ENCODE data around the gene CITED2. TPM values are rescaled to one million over a fixed set of nuclear protein-coding genes. Genes with fewer than 3 reads are reported as not detected.

CITED2 gene
- total and polyA plus RNA-seq, 7 experiments from 2014 or later: 30.6 to 152 (median 112) TPM

DNA sequence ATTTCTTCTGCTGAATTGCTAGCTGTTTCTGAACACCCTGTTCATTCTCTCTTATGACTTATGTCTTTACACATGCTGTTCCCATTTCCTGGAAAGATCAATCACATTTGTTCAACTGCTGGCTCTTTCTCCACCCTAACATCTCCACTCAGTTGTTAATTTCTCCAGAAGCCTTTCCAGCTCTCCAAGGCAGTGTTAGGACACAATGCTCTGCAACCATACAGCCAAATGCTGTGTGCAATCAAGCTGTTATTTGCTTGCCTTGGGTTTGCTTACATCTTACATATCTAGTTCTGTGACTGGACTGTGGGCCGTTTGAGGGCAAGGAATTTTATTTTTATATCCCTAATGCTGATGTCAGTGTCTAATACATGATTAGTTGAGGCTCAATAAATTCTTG, 24.2 kb upstream of the CITED2 start:
- POLR2A ChIA-PET: no interaction called here
- CTCF ChIA-PET: no interaction called here

DNA sequence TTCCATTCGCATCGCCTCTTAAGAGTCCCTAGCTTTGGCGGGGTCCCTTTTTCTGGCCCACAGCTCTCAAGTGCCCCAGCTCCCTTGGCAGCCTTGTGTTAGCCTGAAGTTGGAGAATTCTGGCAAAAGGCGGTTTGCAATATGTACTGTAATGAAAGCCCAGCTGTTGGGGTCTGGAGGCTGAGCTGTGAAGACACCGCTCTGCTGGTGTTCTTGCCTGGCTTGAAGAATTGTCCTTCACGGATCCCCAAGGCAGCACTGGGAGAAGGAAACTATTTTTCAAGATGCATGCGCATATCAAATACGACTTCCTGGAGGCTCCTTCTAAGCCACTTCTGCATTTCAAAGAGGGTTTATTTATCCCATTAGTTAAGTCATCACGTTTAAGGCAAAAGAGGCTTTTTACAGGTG, 21.4 kb upstream of the CITED2 start:
- no peak for ATAC-seq
- POLR2A ChIA-PET: interaction anchor here (2.3 kb wide), 1 partner anchor 20 kb away, joined by 6 read pairs; no protein-coding TSS in a partner anchor
- CTCF ChIA-PET: interaction anchor here (1.1 kb wide), 1 partner anchor 32 kb away, joined by 3 read pairs; no protein-coding TSS in a partner anchor
- no peaks in the 10 kb centered on the region for H3K36me3 ChIP-seq (ENCODE audit: control insufficient read depth in 2 of 3, insufficient read depth in 3 of 3, low read length in 3 of 3)
- H3K27ac ChIP-seq (ENCODE audit: low read depth, low read length): no peak overlapping the region
- intact Hi-C loops (cut with micrococcal nuclease): no loop called here
- no peak overlapping the region for H3K4me3 ChIP-seq (ENCODE audit: low read length)
- no peak for DNase-seq
- H3K9me3 Mint-ChIP-seq: peaks cover 0 to 2% (median 0%) of the 10 kb centered on the region in 11 donors
- no peak overlapping the region for H3K27ac Mint-ChIP-seq
- H3K4me1 Mint-ChIP-seq: peaks cover 0 to 1% (median 0%) of the 10 kb centered on the region in 7 donors
- H3K4me1 ChIP-seq (ENCODE audit: control insufficient read depth in 2 of 2, insufficient read depth in 2 of 2, low read length in 2 of 2): no peaks in the 10 kb centered on the region
- no peaks in the 10 kb centered on the region for H3K9me3 ChIP-seq (ENCODE audit: control insufficient read depth in 2 of 3, low read length in 3 of 3)
- H3K27me3 Mint-ChIP-seq: peaks cover 0 to 20% (median 5%) of the 10 kb centered on the region in 5 donors
- H3K27me3 ChIP-seq (ENCODE audit: control insufficient read depth in 2 of 2, insufficient read depth in 2 of 2, low read length in 2 of 2): no peaks in the 10 kb centered on the region
- no peaks in the 10 kb centered on the region for H3K36me3 Mint-ChIP-seq
- no peak overlapping the region for H3K4me3 Mint-ChIP-seq

More for the DNA sequence above, 24.2 kb upstream of the CITED2 start:
- Mint-ChIP-seq H3K9me3 (no peaks in the 10 kb centered on the region), H3K36me3 (no peaks in the 10 kb centered on the region), H3K4me1 (peaks cover 0 to 1% (median 0%) of the 10 kb centered on the region in 7 donors), H3K27ac (no peak overlapping the region), H3K27me3 (peaks cover 0 to 24% (median 5%) of the 10 kb centered on the region in 5 donors), H3K4me3 (no peak overlapping the region)
- H3K4me3 ChIP-seq (ENCODE audit: low read length): no peak overlapping the region
- no peaks in the 10 kb centered on the region for H3K9me3 ChIP-seq (ENCODE audit: control insufficient read depth in 2 of 3, low read length in 3 of 3)
- H3K36me3 ChIP-seq (ENCODE audit: control insufficient read depth in 2 of 3, insufficient read depth in 3 of 3, low read length in 3 of 3): no peaks in the 10 kb centered on the region
- ATAC-seq (no peak), DNase-seq (no peak)
- H3K27ac ChIP-seq (ENCODE audit: low read depth, low read length): no peak overlapping the region
- no peaks in the 10 kb centered on the region for H3K27me3 ChIP-seq (ENCODE audit: control insufficient read depth in 2 of 2, insufficient read depth in 2 of 2, low read length in 2 of 2)
- H3K4me1 ChIP-seq (ENCODE audit: control insufficient read depth in 2 of 2, insufficient read depth in 2 of 2, low read length in 2 of 2): no peaks in the 10 kb centered on the region
- intact Hi-C loops (cut with micrococcal nuclease): no loop called here

GRCh38 chr6:139395371-139395770, 20.9 kb upstream of the CITED2 start:
- Histone ChIP-seq H3K36me3 (ENCODE audit: control insufficient read depth in 2 of 3, insufficient read depth in 3 of 3, low read length in 3 of 3) (no peaks in the 10 kb centered on the region), H3K4me1 (ENCODE audit: control insufficient read depth in 2 of 2, insufficient read depth in 2 of 2, low read length in 2 of 2) (no peaks in the 10 kb centered on the region), H3K27ac (ENCODE audit: low read depth, low read length) (no peak overlapping the region), H3K4me3 (ENCODE audit: low read length) (no peak overlapping the region), H3K27me3 (ENCODE audit: control insufficient read depth in 2 of 2, insufficient read depth in 2 of 2, low read length in 2 of 2) (no peaks in the 10 kb centered on the region), H3K9me3 (ENCODE audit: control insufficient read depth in 2 of 3, low read length in 3 of 3) (no peaks in the 10 kb centered on the region)
- peaks cover 0 to 1% (median 0%) of the 10 kb centered on the region in 7 donors for H3K4me1 Mint-ChIP-seq
- no peak overlapping the region for H3K27ac Mint-ChIP-seq
- H3K9me3 Mint-ChIP-seq: peaks cover 0 to 2% (median 0%) of the 10 kb centered on the region in 11 donors
- ChIA-PET POLR2A (interaction anchor here (0.7 to 2.3 kb wide), 3 partner anchors 20 to 156 kb away, joined by 3 to 6 read pairs (median 3); no protein-coding TSS in a partner anchor), CTCF (interaction anchor here (0.7 to 1.1 kb wide), 2 partner anchors 31 to 1225 kb away, joined by 3 read pairs; no protein-coding TSS in a partner anchor)
- intact Hi-C loops (cut with micrococcal nuclease): no loop called here
- DNase-seq: no peak
- H3K27me3 Mint-ChIP-seq: peaks cover 0 to 18% (median 5%) of the 10 kb centered on the region in 5 donors
- H3K4me3 Mint-ChIP-seq: no peak overlapping the region
- no peaks in the 10 kb centered on the region for H3K36me3 Mint-ChIP-seq
- no peak for ATAC-seq

DNA sequence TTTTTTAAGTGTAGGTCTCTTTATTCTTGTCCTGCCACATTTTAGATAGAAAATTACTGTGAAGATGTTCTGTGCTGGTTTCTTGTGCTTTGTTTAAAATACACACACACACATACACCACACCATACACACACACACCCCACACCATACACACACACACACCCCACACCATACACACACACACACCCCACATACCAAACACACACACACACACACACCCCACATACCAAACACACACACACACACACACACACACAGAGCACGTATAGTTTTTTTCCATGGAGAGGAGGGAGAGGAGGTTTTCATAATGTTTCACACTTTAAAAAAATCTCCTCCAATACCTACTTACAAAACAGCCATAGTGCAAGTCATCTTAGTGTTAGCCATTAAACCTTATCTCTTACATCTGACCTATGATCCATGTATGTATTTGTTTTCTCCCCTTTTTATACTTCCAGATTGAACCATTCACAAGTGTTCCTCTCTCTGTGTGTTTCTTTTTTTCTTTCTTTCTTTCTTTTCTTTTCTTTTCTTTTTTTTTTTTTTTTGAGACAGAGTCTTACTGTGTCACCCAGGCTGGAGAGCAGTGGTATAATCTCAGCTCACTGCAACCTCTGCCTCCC, 19.7 kb upstream of the CITED2 start:
- intact Hi-C loops (cut with micrococcal nuclease): no loop called here
- POLR2A ChIA-PET: no interaction called here
- CTCF ChIA-PET: no interaction called here
- H3K4me3 Mint-ChIP-seq: no peak overlapping the region
- ATAC-seq (no peak), DNase-seq (no peak)
- no peaks in the 10 kb centered on the region for H3K4me1 ChIP-seq (ENCODE audit: control insufficient read depth in 2 of 2, insufficient read depth in 2 of 2, low read length in 2 of 2)
- H3K36me3 ChIP-seq (ENCODE audit: control insufficient read depth in 2 of 3, insufficient read depth in 3 of 3, low read length in 3 of 3): no peaks in the 10 kb centered on the region
- no peaks in the 10 kb centered on the region for H3K9me3 ChIP-seq (ENCODE audit: control insufficient read depth in 2 of 3, low read length in 3 of 3)
- peaks cover 0 to 2% (median 0%) of the 10 kb centered on the region in 11 donors for H3K9me3 Mint-ChIP-seq
- peaks cover 0 to 1% (median 0%) of the 10 kb centered on the region in 7 donors for H3K4me1 Mint-ChIP-seq
- H3K27ac Mint-ChIP-seq: peak overlapping the region in 1 of 9 donors; percentile 12
- H3K27me3 Mint-ChIP-seq: peaks cover 0 to 9% (median 5%) of the 10 kb centered on the region in 5 donors
- no peak overlapping the region for H3K27ac ChIP-seq (ENCODE audit: low read depth, low read length)
- H3K36me3 Mint-ChIP-seq: no peaks in the 10 kb centered on the region
- H3K4me3 ChIP-seq (ENCODE audit: low read length): no peak overlapping the region
- H3K27me3 ChIP-seq (ENCODE audit: control insufficient read depth in 2 of 2, insufficient read depth in 2 of 2, low read length in 2 of 2): no peaks in the 10 kb centered on the region

GRCh38 chr6:139392794-139393193, 18.3 kb upstream of the CITED2 start:
- Mint-ChIP-seq H3K27ac (no peak overlapping the region), H3K9me3 (peaks cover 0 to 2% (median 0%) of the 10 kb centered on the region in 11 donors), H3K36me3 (no peaks in the 10 kb centered on the region), H3K4me1 (peaks cover 0 to 1% (median 0%) of the 10 kb centered on the region in 7 donors), H3K4me3 (no peak overlapping the region), H3K27me3 (peaks cover 0 to 5% (median 3%) of the 10 kb centered on the region in 5 donors)
- H3K27me3 ChIP-seq (ENCODE audit: control insufficient read depth in 2 of 2, insufficient read depth in 2 of 2, low read length in 2 of 2): no peaks in the 10 kb centered on the region
- intact Hi-C loops (cut with micrococcal nuclease): no loop called here
- DNase-seq (no peak), ATAC-seq (peak; percentile 67)
- H3K36me3 ChIP-seq (ENCODE audit: control insufficient read depth in 2 of 3, insufficient read depth in 3 of 3, low read length in 3 of 3): no peaks in the 10 kb centered on the region
- ChIA-PET POLR2A (no interaction called here), CTCF (no interaction called here)
- H3K27ac ChIP-seq (ENCODE audit: low read depth, low read length): no peak overlapping the region
- H3K4me1 ChIP-seq (ENCODE audit: control insufficient read depth in 2 of 2, insufficient read depth in 2 of 2, low read length in 2 of 2): no peaks in the 10 kb centered on the region
- no peaks in the 10 kb centered on the region for H3K9me3 ChIP-seq (ENCODE audit: control insufficient read depth in 2 of 3, low read length in 3 of 3)
- no peak overlapping the region for H3K4me3 ChIP-seq (ENCODE audit: low read length)

DNA sequence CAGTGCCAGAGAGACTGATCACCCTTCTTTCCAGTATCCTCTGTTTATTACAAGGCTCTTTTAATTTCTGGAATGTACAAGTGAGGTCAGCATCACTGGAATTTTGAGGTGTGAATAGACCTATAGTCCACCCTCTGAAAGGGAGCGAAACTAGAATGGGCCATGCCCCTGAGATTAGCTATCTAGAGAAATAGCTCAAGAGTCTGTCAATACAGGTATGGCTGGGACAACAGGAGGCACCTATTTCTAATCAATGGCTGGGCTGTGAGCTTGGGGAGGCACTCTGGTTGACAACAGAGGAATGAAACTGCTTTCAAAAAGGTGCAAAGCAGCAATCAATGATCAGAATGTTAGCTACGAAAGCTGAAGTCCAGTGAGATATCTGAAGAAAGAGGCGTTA, 17.3 kb upstream of the CITED2 start:
- CTCF ChIA-PET: no interaction called here
- H3K36me3 ChIP-seq (ENCODE audit: control insufficient read depth in 2 of 3, insufficient read depth in 3 of 3, low read length in 3 of 3): no peaks in the 10 kb centered on the region
- no peak overlapping the region for H3K27ac ChIP-seq (ENCODE audit: low read depth, low read length)
- Mint-ChIP-seq H3K4me1 (peaks cover 0 to 1% (median 0%) of the 10 kb centered on the region in 7 donors), H3K36me3 (no peaks in the 10 kb centered on the region), H3K27ac (no peak overlapping the region), H3K27me3 (peaks cover 0 to 5% (median 0%) of the 10 kb centered on the region in 5 donors), H3K4me3 (no peak overlapping the region), H3K9me3 (peaks cover 0 to 2% (median 0%) of the 10 kb centered on the region in 11 donors)
- no peak overlapping the region for H3K4me3 ChIP-seq (ENCODE audit: low read length)
- no peak for DNase-seq
- H3K4me1 ChIP-seq (ENCODE audit: control insufficient read depth in 2 of 2, insufficient read depth in 2 of 2, low read length in 2 of 2): no peaks in the 10 kb centered on the region
- POLR2A ChIA-PET: interaction anchor here (1.3 kb wide), 1 partner anchor 17 kb away, joined by 4 read pairs; the partner anchor contains the start of gene CITED2
- ATAC-seq: no peak
- H3K27me3 ChIP-seq (ENCODE audit: control insufficient read depth in 2 of 2, insufficient read depth in 2 of 2, low read length in 2 of 2): no peaks in the 10 kb centered on the region
- H3K9me3 ChIP-seq (ENCODE audit: control insufficient read depth in 2 of 3, low read length in 3 of 3): no peaks in the 10 kb centered on the region
- intact Hi-C loops (cut with micrococcal nuclease): no loop called here

Measured in naive thymus-derived CD4-positive, alpha-beta T cell (primary cell).